PC-3 (cell line): ENCODE results near the gene MIDN. TPM values are rescaled to one million over a fixed set of nuclear protein-coding genes. Genes with fewer than 3 reads are reported as not detected.

ENCODE experiments used
- ATAC-seq: fragments of 200-7000 bp; cut with Tn5 transposase; 2 replicates; pipeline ENCODE4 v1.9.1; 2020; ENCODE audit warnings: mild to moderate bottlenecking, moderate library complexity
- BruUV-seq: library from RNA; stranded (reverse); fragments of 400-500 nt; replicated peaks from 2 replicates; lab custom pipeline; 2021; lab: Mats Ljungman, UMichigan
- CTCF ChIA-PET: fragments of 300-600 bp; sonication (Branson Sonifier 250); formaldehyde crosslinking; loops from one replicate; lab custom pipeline; 2022; ENCODE audit warnings: antibody characterized with exemption; lab: Charles Lee
- POLR2A ChIA-PET: fragments of 300-600 bp; sonication (Branson Sonifier 250); formaldehyde crosslinking; loops from one replicate; lab custom pipeline; 2022; ENCODE audit warnings: antibody characterized with exemption; ENCODE audit not compliant: unreplicated experiment; lab: Charles Lee
- DNase-seq: peaks from one replicate; pipeline ENCODE4 v3.0.0-alpha.2; 2015
- H2AFZ ChIP-seq: fragments of 300-600 bp; sonication (generic); 2 replicates; pipeline ENCODE4 v1.6.0; 2016; ENCODE audit warnings: antibody characterized with exemption, low read length
- H3F3A ChIP-seq: fragments of 300-600 bp; sonication (generic); one replicate; pipeline ENCODE4 v1.6.0; 2017; ENCODE audit warnings: antibody characterized with exemption, low read length, control low read depth, mild to moderate bottlenecking; ENCODE audit not compliant: unreplicated experiment
- H3K27ac ChIP-seq: fragments of 300-600 bp; sonication (generic); 2 replicates; pipeline ENCODE4 v1.5.1; 2016; ENCODE audit warnings: mild to moderate bottlenecking, low read length
- H3K27me3 ChIP-seq: fragments of 300-600 bp; sonication (generic); 2 replicates; pipeline ENCODE4 v1.6.1; 2016; ENCODE audit warnings: low read length, mixed read lengths
- H3K36me3 ChIP-seq: fragments of 300-600 bp; sonication (generic); 2 replicates; pipeline ENCODE4 v1.6.1; 2016; ENCODE audit warnings: low read depth, mixed run types, low read length, mixed read lengths
- H3K4me1 ChIP-seq: fragments of 300-600 bp; sonication (generic); 2 replicates; pipeline ENCODE4 v1.5.1; 2016; ENCODE audit warnings: low read length; ENCODE audit not compliant: insufficient read depth
- H3K4me2 ChIP-seq: fragments of 300-600 bp; sonication (generic); 2 replicates; pipeline ENCODE4 v1.6.0; 2016; ENCODE audit warnings: low read length
- H3K4me3 ChIP-seq: fragments of 300-600 bp; sonication (generic); 2 replicates; pipeline ENCODE4 v1.5.1; 2016; ENCODE audit warnings: mild to moderate bottlenecking, low read length, mixed read lengths
- H3K79me2 ChIP-seq: fragments of 300-600 bp; sonication (generic); 2 replicates; pipeline ENCODE4 v1.6.1; 2017; ENCODE audit warnings: low read length, mixed read lengths
- H3K9ac ChIP-seq: fragments of 300-600 bp; sonication (generic); 2 replicates; pipeline ENCODE4 v1.6.0; 2016; ENCODE audit warnings: mild to moderate bottlenecking, low read length
- H3K9me2 ChIP-seq: fragments of 300-600 bp; sonication (generic); replicated peaks from 2 replicates; pipeline ENCODE4 v1.6.1; 2016; ENCODE audit warnings: mixed run types, low read length, mixed read lengths
- H3K9me3 ChIP-seq: fragments of 300-600 bp; sonication (generic); 2 replicates; pipeline ENCODE4 v1.6.1; 2016; ENCODE audit warnings: low read length, mixed read lengths
- H4K20me1 ChIP-seq: fragments of 300-600 bp; sonication (generic); 2 replicates; pipeline ENCODE4 v1.6.1; 2016; ENCODE audit warnings: low read length, mixed read lengths
- CTCF ChIP-seq: fragments of 300-600 bp; sonication (generic); conservative IDR thresholded peaks from 2 replicates; pipeline ENCODE4 v1.5.1; 2017; ENCODE audit warnings: antibody characterized with exemption, low read depth, mild to moderate bottlenecking, low read length
- EZH2 ChIP-seq: fragments of 300-600 bp; sonication (generic); IDR thresholded peaks from one replicate; pipeline ENCODE4 v1.6.1; 2017; ENCODE audit warnings: antibody characterized with exemption, mild to moderate bottlenecking, low read length; ENCODE audit not compliant: unreplicated experiment
- EZH2phosphoT487 ChIP-seq: fragments of 300-600 bp; sonication (generic); IDR thresholded peaks from 2 replicates; pipeline ENCODE4 v1.6.1; 2018; ENCODE audit warnings: mild to moderate bottlenecking, antibody characterized with exemption, low read length, borderline replicate concordance
- intact Hi-C: fragments of 100-400 bp; cut with micrococcal nuclease; formaldehyde crosslinking; loops from 2 replicates; pipeline ENCODE4 v1.9.0; 2023
- total RNA-seq: library from RNA; depleted of rRNA; stranded (reverse); fragments of >200 nt; gene quantifications from 2 replicates; pipeline ENCODE4 v1.2.3, GENCODE V29; 2014

MIDN gene
- total RNA-seq, 1 experiment from 2014 or later: 17.3 TPM

GRCh38 chr19:1211494-1212234 is 36.7 kb upstream of the MIDN start:
- no peak for TF ChIP-seq EZH2phosphoT487
- TF ChIP-seq CTCF: no peak
- TF ChIP-seq EZH2: no peak
- CTCF ChIA-PET: no interaction called here
- Histone ChIP-seq H3K36me3 (no peaks in the 10 kb centered on the region), H3K4me1 (peaks cover 21% of the 10 kb centered on the region), H3K79me2 (peaks cover 90% of the 10 kb centered on the region), H3K4me2 (no peak overlapping the region), H3K27ac (no peak overlapping the region), H2AFZ (no peak overlapping the region), H3K9me3 (no peaks in the 10 kb centered on the region), H3K9me2 (no peaks in the 10 kb centered on the region), H4K20me1 (peaks cover 12% of the 10 kb centered on the region; the same call in 1 of the 2 replicates), H3K9ac (no peak overlapping the region), H3F3A (no peaks in the 10 kb centered on the region), H3K4me3 (no peak overlapping the region), H3K27me3 (no peaks in the 10 kb centered on the region)
- ATAC-seq (no peak), DNase-seq (no peak)
- BruUV-seq: no TSS peak
- intact Hi-C loops: no loop called here
- POLR2A ChIA-PET: no interaction called here

GRCh38 chr19:1213391-1214286 is 34.7 kb upstream of the MIDN start:
- Histone ChIP-seq H3K27me3 (no peaks in the 10 kb centered on the region), H3K4me2 (no peak overlapping the region), H2AFZ (no peak overlapping the region), H3F3A (no peaks in the 10 kb centered on the region), H3K9me2 (no peaks in the 10 kb centered on the region), H3K9me3 (no peaks in the 10 kb centered on the region), H3K27ac (no peak overlapping the region), H3K4me3 (no peak overlapping the region), H3K36me3 (no peaks in the 10 kb centered on the region), H4K20me1 (0 out of 2 replicates have a peak, but pooled peaks cover 2% of the 10 kb centered on the region), H3K9ac (no peak overlapping the region), H3K79me2 (peaks cover 90% of the 10 kb centered on the region), H3K4me1 (peaks cover 25% of the 10 kb centered on the region)
- peak; percentile 37; the same call in 1 of the 2 replicates for ATAC-seq
- no peak for DNase-seq
- TF ChIP-seq EZH2phosphoT487 (no peak), EZH2 (no peak), CTCF (no peak)
- intact Hi-C loops: no loop called here
- POLR2A ChIA-PET: no interaction called here
- CTCF ChIA-PET: no interaction called here
- no TSS peak for BruUV-seq
